Activated naive CD8-positive, alpha-beta T cell treated with anti-CD3 and anti-CD28 coated beads, Interleukin-2, amount 10 ng/mL, durations not matched to agents 7 days and 5 days (primary cell): ENCODE measurements around the gene LSM5. TPM values are rescaled to one million over a fixed set of nuclear protein-coding genes. Genes with fewer than 3 reads are reported as not detected.
"Not testable (repeated sequence)": the region's sequence is repeated elsewhere in the genome, so short reads cannot be mapped to it uniquely, and the experiment has no call there.

Source experiments
- ATAC-seq: fragments of 150-1000 bp; cut with Tn5 transposase; one replicate; pipeline ENCODE4 v1.10.0; 2021; ENCODE audit warnings: low read depth, moderate library complexity
- POLR2A ChIA-PET: fragments of 350-600 bp; sonication (Branson Sonifier 250); formaldehyde crosslinking; loops from one replicate; lab custom pipeline; 2021; ENCODE audit warnings: antibody characterized with exemption; lab: Charles Lee
- DNase-seq: peaks from one replicate; pipeline ENCODE4 v3.0.0; 2021
- H3K27ac Mint-ChIP-seq: one replicate; pipeline ENCODE4 v1.8.0; 2022; ENCODE audit warnings: mild to moderate bottlenecking, mixed read lengths
- H3K27me3 Mint-ChIP-seq: one replicate; pipeline ENCODE4 v1.8.0; 2022; ENCODE audit warnings: mild to moderate bottlenecking, moderate library complexity, mixed read lengths
- H3K36me3 Mint-ChIP-seq: one replicate; pipeline ENCODE4 v1.8.0; 2021; ENCODE audit warnings: mild to moderate bottlenecking, mixed read lengths
- H3K4me1 Mint-ChIP-seq: one replicate; pipeline ENCODE4 v1.8.0; 2021; ENCODE audit warnings: mixed read lengths
- H3K4me3 Mint-ChIP-seq: one replicate; pipeline ENCODE4 v1.8.0; 2022; ENCODE audit warnings: mild to moderate bottlenecking, moderate library complexity, mixed read lengths
- H3K9me3 Mint-ChIP-seq: one replicate; pipeline ENCODE4 v1.8.0; 2021; ENCODE audit warnings: mixed read lengths
- total RNA-seq, 2 experiments: library from RNA; stranded (reverse); gene quantifications; one replicate each; pipeline ENCODE4 v1.2.3, GENCODE V29; 2021

LSM5 gene
- total RNA-seq, 2 experiments from 2014 or later: 71.6 to 72.8 TPM

GRCh38 chr7:32496052-32496813, 6.1 kb upstream of the LSM5 start:
- Mint-ChIP-seq H3K4me3 (peak overlapping the region; percentile 97), H3K4me1 (peaks cover 32% of the 10 kb centered on the region), H3K27ac (peak overlapping the region; percentile 95), H3K9me3 (peaks cover 3% of the 10 kb centered on the region), H3K36me3 (peaks cover 19% of the 10 kb centered on the region), H3K27me3 (no peaks in the 10 kb centered on the region)
- POLR2A ChIA-PET: interaction anchor here (0.6 to 1.7 kb wide), 15 partner anchors 8 to 1902 kb away, joined by 3 to 9 read pairs (median 4); partner anchors contain the start of gene KBTBD2
- DNase-seq (no peak), ATAC-seq (no peak)

GRCh38 chr7:32495298-32496051, 5.3 kb upstream of the LSM5 start, which contains the start of gene AVL9:
TSS of gene AVL9 (plus strand) at chr7:32495489. CDS start at chr7:32495710, 221 bp downstream.
- peaks cover 30% of the 10 kb centered on the region for H3K4me1 Mint-ChIP-seq
- no peaks in the 10 kb centered on the region for H3K27me3 Mint-ChIP-seq
- peak within 1 kb of the TSS; percentile 95 for H3K27ac Mint-ChIP-seq
- POLR2A ChIA-PET: interaction anchor here (0.5 to 1.7 kb wide), 19 partner anchors 9 to 1902 kb away, joined by 3 to 9 read pairs (median 4); partner anchors contain the start of genes KBTBD2 and NT5C3A
- H3K9me3 Mint-ChIP-seq: peaks cover 3% of the 10 kb centered on the region
- peaks cover 13% of the 10 kb centered on the region for H3K36me3 Mint-ChIP-seq
- peak; percentile 99 for DNase-seq
- peak within 1 kb of the TSS; percentile 97 for H3K4me3 Mint-ChIP-seq
- peak; percentile 91 for ATAC-seq

GRCh38 chr7:32494946-32495297, 4.7 kb upstream of the LSM5 start:
- Mint-ChIP-seq H3K4me1 (peaks cover 26% of the 10 kb centered on the region), H3K36me3 (peaks cover 9% of the 10 kb centered on the region), H3K9me3 (peaks cover 3% of the 10 kb centered on the region), H3K27me3 (no peaks in the 10 kb centered on the region), H3K4me3 (peak overlapping the region; percentile 97), H3K27ac (peak overlapping the region; percentile 94)
- POLR2A ChIA-PET: interaction anchor here (0.5 to 1.7 kb wide), 9 partner anchors 9 to 567 kb away, joined by 3 to 9 read pairs (median 5); partner anchors contain the start of gene NT5C3A
- DNase-seq (no peak), ATAC-seq (no peak)

- DNase-seq: no peak
- peak overlapping the region; percentile 94 for H3K27ac Mint-ChIP-seq
- peaks cover 8% of the 10 kb centered on the region for H3K36me3 Mint-ChIP-seq
- no peak for ATAC-seq
- POLR2A ChIA-PET: interaction anchor here (1.3 kb wide), 1 partner anchor 701 kb away, joined by 3 read pairs; no protein-coding TSS in a partner anchor
- H3K27me3 Mint-ChIP-seq: no peaks in the 10 kb centered on the region
- peaks cover 27% of the 10 kb centered on the region for H3K4me1 Mint-ChIP-seq
- H3K9me3 Mint-ChIP-seq: no peaks in the 10 kb centered on the region
- peak overlapping the region; percentile 91 for H3K4me3 Mint-ChIP-seq
These were observed 423 bp downstream of the LSM5 start for GRCh38 chr7:32489788-32490126.

- DNase-seq: no peak
These were observed 8.3 kb downstream of the LSM5 start for GRCh38 chr7:32481921-32482320.

GRCh38 chr7:32481176-32481575, 9.0 kb downstream of the LSM5 start:
- Mint-ChIP-seq H3K4me1 (peaks cover 7% of the 10 kb centered on the region), H3K9me3 (no peaks in the 10 kb centered on the region), H3K27ac (no peak overlapping the region), H3K4me3 (no peak overlapping the region), H3K27me3 (no peaks in the 10 kb centered on the region), H3K36me3 (no peaks in the 10 kb centered on the region)
- ATAC-seq: no peak
- no peak for DNase-seq
- POLR2A ChIA-PET: no interaction called here

More at GRCh38 chr7:32481921-32482320, 8.3 kb downstream of the LSM5 start:
- Mint-ChIP-seq H3K27ac (no peak overlapping the region), H3K4me3 (no peak overlapping the region), H3K9me3 (no peaks in the 10 kb centered on the region), H3K4me1 (peaks cover 7% of the 10 kb centered on the region), H3K36me3 (no peaks in the 10 kb centered on the region), H3K27me3 (no peaks in the 10 kb centered on the region)
- POLR2A ChIA-PET: no interaction called here
- ATAC-seq: no peak

- DNase-seq (no peak), ATAC-seq (no peak)
- no peak overlapping the region for H3K4me3 Mint-ChIP-seq
- H3K27ac Mint-ChIP-seq: no peak overlapping the region
- no peaks in the 10 kb centered on the region for H3K9me3 Mint-ChIP-seq
- POLR2A ChIA-PET: no interaction called here
- no peaks in the 10 kb centered on the region for H3K27me3 Mint-ChIP-seq
- H3K36me3 Mint-ChIP-seq: no peaks in the 10 kb centered on the region
- peaks cover 7% of the 10 kb centered on the region for H3K4me1 Mint-ChIP-seq
These were observed 10.5 kb downstream of the LSM5 start for GRCh38 chr7:32479574-32480200.

- H3K36me3 Mint-ChIP-seq: no peaks in the 10 kb centered on the region
- no peak overlapping the region for H3K27ac Mint-ChIP-seq
- DNase-seq (no peak), ATAC-seq (no peak)
- no peaks in the 10 kb centered on the region for H3K27me3 Mint-ChIP-seq
- peaks cover 7% of the 10 kb centered on the region for H3K4me1 Mint-ChIP-seq
- no peaks in the 10 kb centered on the region for H3K9me3 Mint-ChIP-seq
- no peak overlapping the region for H3K4me3 Mint-ChIP-seq
- POLR2A ChIA-PET: no interaction called here
These were observed 12.6 kb downstream of the LSM5 start for GRCh38 chr7:32477649-32477980.

- no peak overlapping the region for H3K4me3 Mint-ChIP-seq
These were observed 13.1 kb downstream of the LSM5 start for GRCh38 chr7:32476816-32477648.

GRCh38 chr7:32474008-32474407, 16.2 kb downstream of the LSM5 start:
- Mint-ChIP-seq H3K4me3 (no peak overlapping the region), H3K4me1 (no peaks in the 10 kb centered on the region), H3K27me3 (no peaks in the 10 kb centered on the region), H3K36me3 (no peaks in the 10 kb centered on the region), H3K27ac (no peak overlapping the region), H3K9me3 (no peaks in the 10 kb centered on the region)
- ATAC-seq (no peak), DNase-seq (no peak)
- POLR2A ChIA-PET: no interaction called here

More at GRCh38 chr7:32476816-32477648, 13.1 kb downstream of the LSM5 start:
- H3K9me3 Mint-ChIP-seq: no peaks in the 10 kb centered on the region
- peaks cover 7% of the 10 kb centered on the region for H3K4me1 Mint-ChIP-seq
- H3K27me3 Mint-ChIP-seq: no peaks in the 10 kb centered on the region
- H3K27ac Mint-ChIP-seq: no peak overlapping the region
- no peaks in the 10 kb centered on the region for H3K36me3 Mint-ChIP-seq
- DNase-seq (no peak), ATAC-seq (no peak)
- POLR2A ChIA-PET: no interaction called here

- POLR2A ChIA-PET: no interaction called here
- no peaks in the 10 kb centered on the region for H3K27me3 Mint-ChIP-seq
- no peak for DNase-seq
- no peak overlapping the region for H3K4me3 Mint-ChIP-seq
- H3K36me3 Mint-ChIP-seq: no peaks in the 10 kb centered on the region
- no peaks in the 10 kb centered on the region for H3K4me1 Mint-ChIP-seq
- H3K9me3 Mint-ChIP-seq: no peaks in the 10 kb centered on the region
- no peak for ATAC-seq
- no peak overlapping the region for H3K27ac Mint-ChIP-seq
These were observed 18.2 kb downstream of the LSM5 start for GRCh38 chr7:32472015-32472414.

GRCh38 chr7:32470871-32471270, 19.3 kb downstream of the LSM5 start:
- DNase-seq: no peak
- Mint-ChIP-seq H3K9me3 (no peaks in the 10 kb centered on the region), H3K27me3 (no peaks in the 10 kb centered on the region), H3K4me1 (no peaks in the 10 kb centered on the region), H3K36me3 (no peaks in the 10 kb centered on the region), H3K27ac (no peak overlapping the region), H3K4me3 (no peak overlapping the region)
- POLR2A ChIA-PET: no interaction called here
- ATAC-seq: no peak

GRCh38 chr7:32470004-32470403, 20.2 kb downstream of the LSM5 start:
- H3K27ac Mint-ChIP-seq, ATAC-seq, H3K9me3 Mint-ChIP-seq, H3K4me3 Mint-ChIP-seq, H3K4me1 Mint-ChIP-seq, POLR2A ChIA-PET, DNase-seq, H3K36me3 Mint-ChIP-seq, H3K27me3 Mint-ChIP-seq: not testable (repeated sequence)
